GM11168 (cell line): ENCODE results near the gene EML1.

Experiments
- in situ Hi-C: fragments of 300-500 bp; cut with MboI; formaldehyde crosslinking; loops from one replicate; pipeline ENCODE4 v1.12.0; 2022; ENCODE audit warnings: low sequenced_read_pairs; ENCODE audit not compliant: unreplicated experiment

The EML1 gene

DNA sequence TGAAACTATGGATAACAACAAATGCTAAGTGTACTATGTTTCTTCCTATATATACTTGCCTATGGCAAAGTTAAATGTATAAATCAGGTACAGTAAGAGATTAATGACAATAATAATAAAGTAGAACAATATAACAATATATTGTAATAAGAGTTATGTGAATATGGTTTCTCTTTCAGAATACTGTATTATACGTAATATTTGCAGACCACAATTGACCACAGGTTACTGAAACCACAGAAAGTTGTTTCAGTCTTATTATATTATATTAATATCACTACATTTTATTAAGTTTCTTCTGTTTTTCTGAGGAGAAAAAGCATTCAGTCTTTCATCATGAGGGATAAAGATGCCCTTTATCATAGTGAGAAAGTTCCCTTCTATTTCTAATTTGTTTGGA, 131.2 kb downstream of the EML1 start:
- in situ Hi-C loops, result no loop called here

DNA sequence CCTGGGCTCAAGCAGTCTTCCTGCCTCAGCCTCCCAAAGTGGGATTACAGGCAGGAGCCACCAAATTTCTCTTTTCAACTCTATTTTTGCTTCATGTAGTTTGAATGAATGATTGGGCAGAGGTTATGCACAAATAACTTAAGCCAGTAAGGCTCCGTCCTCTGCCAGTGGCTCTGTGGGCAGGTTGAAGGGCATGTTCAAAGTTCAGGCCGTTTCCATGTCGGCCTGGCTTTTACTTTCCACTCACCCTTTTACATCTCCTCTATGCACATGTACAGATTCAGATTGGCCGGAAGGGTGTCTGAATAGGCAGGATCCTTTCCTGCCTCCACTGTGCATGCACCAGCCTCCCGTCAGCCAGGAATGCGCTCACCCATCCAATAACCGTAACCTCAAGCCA, 132.3 kb downstream of the EML1 start:
- in situ Hi-C loops, result no loop called here

DNA sequence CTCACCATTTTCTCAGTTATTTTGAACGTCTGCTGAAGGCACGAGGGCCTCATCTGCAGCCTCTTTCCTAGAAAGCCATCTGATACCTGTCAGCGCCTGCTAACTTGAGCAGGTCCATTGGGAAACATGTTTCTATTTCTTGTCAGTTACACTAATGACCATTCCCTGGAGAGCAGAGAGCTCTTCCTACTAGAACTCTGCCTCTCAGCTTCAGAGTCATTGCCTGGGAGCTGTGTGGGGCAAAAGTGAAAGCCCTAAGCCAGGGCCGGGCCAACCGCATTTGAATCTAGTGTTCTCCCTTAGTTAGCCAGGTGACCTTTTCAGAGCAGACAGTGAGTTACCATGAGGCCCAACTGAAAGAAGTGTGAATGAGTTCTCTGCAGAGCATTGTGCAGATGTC, 135.8 kb downstream of the EML1 start:
- in situ Hi-C loops, result no loop called here

DNA sequence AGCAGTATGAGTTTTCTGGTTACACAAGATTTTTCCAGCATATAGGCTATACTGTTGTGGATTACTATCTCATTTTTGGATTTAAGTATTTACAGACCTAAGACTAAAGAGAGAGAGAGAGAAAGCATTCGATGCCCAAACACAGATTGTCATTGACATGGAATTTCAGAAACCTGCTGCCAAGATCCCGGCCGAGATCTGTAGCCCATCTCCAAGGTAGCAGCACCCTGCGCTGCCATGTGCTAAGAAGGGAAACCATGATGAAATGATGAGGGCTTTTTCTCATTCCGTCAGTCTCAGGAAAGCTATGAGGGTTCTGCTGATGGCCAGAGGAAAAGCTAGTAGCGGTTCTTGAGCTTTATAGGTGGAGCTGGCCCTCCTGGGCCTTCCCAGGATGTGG, 136.4 kb downstream of the EML1 start:
- in situ Hi-C loops, result no loop called here

DNA sequence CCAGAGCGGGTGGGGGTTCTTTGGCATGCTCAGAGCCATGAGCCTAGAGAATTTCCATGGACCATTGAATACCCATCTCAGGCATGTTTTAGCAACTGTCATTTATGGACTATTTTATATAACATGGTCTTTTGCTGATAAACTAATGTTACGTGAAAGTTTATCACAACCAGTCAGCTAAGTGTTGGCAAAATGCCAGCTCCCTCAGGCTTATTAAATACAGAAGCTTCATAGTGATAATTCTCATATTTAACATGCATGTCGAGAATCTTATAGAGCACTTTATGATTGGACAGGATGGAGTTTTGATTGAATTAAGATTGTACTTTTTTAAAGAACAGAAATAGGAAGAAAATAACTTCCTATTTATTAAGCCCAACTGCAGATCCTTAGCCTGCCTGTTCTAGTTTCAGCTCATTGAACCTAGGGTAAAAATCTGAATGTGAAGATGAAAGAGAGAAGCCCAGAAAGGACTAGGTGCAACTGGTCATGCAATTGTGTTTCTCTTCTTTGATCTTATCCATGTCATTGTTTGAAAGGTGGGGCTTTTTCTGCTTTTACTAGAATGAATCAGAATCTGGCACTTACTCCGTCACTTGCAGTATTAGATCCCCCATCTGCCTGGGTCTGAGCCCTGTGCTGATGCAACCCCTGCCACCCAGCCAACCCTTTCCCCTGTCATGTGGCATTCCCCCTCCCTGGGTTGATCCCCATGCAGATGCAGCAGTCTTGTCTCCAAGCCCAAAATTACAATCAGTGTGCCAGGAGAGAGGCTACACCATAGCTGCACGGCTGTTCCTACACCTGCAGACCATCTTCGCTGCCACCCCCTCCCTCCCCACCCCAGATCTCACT, 137.4 kb downstream of the EML1 start:
- in situ Hi-C loops, result no loop called here

DNA sequence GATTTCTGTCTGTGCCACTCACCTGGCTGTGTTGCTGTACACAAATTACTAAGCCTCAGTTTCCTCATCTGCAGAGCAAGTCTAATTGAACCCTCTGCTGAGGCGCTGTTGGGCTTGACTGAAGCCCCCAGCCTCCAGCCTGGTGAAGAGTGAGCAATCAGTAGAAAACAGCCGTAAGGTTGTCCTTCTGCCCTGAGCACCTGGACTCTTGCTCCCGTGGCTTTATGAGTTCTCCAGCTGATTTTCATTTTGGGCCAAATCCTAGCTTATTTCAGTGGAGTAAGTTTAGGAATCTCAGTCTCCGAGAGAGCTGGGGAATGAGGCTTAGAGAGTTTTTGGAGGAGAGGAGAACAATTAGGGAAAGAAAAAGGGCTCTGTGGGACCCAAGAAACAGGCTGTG, 138.1 kb downstream of the EML1 start:
- in situ Hi-C loops, result no loop called here

DNA sequence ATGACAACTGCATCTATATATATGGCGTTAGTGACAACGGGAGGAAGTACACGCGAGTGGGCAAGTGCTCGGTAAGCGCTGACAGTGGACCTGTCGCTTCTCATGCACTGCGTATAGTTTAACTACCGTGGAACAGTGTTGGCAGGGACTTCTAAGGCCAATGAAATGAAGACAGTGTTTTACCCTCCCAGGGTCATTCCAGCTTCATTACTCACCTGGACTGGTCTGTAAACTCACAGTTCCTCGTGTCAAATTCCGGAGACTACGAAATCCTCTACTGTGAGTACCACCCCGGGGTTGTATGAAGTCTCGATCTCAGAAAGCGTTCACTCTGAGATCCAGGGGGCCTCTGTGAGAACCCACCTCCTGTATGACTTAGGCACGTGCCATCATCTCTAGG, 142.8 kb downstream of the EML1 start:
- in situ Hi-C loops, result no loop called here

DNA sequence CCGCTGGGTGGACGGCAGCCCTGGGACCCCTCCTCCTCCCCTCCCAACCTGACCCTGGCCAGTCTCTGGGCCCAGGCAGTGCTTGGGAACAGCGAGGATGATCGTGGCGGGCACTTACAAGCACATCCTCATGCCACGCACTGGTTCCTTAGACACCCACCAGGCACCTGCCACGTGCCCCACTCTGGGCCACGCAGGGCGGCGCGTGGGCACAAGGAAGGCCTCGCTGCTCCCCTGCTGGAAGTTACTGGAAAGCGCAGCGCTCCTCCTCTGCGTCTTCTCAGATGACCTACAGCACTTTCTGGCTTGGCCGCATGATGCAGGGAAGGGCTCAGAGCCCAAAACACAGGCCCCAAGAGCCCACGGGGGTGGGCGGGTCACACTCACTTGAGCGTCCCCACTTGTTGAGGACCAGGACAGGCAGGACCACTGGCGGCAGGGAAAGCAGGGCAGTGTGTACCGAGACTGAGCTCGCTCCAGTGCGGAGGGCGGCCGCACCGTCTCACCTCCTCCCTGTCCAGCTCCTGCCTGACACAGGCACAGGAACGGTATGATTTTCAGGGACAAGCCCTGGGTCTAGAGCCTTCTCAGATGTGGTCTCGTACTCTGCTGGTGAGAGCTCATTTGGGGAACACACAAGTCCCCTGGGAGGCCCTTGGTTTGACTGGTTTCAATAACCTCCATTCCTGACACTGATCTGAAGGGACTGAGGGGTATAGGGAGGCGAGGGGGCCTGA, 143.7 kb downstream of the EML1 start:
- in situ Hi-C loops, result no loop called here

DNA sequence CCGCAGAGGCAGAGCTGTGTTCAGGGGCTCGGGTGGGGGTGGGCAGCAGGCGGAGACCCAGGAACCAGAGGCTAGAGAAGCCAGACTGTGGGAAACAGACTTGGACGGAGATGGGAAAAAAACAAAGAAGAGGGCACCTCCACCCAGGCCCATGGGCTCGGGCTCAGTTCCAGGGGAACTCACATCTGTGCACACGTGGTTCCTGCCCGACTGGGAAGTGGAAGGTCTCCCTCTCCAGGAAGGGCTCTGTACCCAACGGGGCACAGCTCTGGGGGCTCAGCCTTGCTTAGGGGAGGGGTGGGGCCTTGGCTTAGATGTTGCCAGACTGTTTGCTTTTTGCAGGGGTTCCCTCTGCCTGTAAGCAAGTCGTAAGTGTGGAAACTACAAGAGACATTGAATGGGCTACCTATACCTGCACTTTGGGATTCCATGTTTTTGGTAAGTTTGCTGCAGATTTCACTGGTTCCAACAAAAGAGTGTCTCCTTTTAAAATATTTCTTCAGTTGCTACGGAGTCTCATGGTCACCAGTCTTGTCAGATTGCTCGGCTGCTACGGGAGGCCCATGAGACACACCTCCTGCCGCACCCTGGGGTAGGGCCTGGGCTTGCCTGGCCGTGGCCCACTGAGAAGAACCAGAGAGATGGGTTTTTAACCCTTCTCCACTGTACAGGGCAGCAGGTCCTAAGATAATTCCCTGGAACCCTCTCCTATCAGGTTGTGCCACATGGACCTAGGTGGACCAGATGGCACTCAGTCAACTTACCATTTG, 144.4 kb downstream of the EML1 start:
- in situ Hi-C loops, result no loop called here

DNA sequence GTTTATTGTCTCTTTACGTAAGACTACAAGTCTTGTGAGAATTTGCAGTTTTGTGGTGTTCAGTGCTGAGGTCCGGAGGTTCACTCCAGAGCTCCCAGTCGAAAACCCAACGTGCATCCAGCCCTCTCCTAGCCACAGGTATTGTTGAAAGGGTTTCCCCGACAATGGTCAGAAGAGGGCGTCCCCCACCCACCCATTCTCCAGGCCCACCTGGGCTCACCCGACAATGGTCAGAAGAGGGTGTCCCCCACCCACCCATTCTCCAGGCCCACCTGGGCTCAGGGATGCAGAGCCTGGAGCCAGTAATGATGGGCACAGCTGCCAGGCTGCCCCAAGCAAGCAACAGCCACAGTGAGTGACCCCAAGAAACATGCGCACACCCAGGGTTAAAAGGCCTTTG, 145.2 kb downstream of the EML1 start:
- in situ Hi-C loops, result no loop called here

DNA sequence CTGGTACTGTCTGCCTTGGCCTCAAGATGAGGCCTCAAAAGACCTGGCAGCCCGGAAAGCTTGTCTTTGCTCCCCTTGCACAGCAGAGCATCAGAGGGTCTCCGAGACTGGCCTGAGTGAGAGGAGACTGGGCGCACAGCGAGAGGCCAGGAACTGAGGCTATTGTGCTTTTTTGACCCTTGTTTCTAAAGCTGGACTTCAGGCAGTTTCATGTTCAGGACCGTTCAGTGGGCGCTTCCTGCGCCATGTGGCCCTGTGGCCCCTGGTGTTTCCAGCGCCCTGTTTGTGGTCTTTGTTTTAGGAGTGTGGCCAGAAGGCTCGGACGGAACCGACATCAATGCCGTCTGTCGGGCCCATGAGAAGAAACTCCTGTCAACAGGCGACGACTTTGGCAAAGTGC, 145.7 kb downstream of the EML1 start:
- in situ Hi-C loops, result no loop called here

DNA sequence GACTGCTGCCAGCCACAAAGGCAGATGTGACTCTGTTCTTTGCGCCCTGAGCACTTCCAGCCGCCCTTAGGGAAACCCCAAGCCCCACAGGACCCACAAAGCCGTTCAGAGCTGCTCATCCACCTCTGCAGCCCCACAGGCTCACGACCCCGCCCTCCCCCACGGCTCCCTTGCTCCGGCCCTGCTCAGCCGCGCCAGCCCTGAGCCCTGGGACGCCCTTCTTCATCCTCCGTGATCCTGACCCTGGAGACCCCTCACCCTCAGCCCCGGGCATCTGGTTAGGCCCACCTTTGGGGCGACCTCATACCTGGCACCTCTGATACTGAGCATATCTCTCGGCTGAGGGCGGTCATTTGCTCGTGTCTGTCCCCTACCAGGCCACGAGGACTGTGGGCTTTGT, 146.2 kb downstream of the EML1 start:
- in situ Hi-C loops, result no loop called here

DNA sequence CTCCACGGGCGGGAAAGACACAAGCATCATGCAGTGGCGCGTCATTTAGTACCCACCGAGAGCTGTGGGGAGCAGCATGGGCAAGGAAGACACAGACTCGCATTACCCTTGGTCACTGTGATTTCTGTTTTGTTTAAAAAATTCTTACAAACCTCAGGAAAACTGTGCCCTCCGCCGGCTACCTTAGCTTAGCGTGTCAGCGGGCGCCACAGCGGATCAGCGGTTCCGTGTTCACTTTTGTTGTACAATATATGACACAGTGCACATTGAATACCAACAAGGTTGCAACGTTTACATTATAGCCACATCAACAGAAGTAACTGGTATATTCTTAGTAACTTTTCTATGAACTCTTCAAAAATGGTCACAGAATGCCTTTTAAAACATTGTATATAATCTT, 146.9 kb downstream of the EML1 start:
- in situ Hi-C loops, result no loop called here

DNA sequence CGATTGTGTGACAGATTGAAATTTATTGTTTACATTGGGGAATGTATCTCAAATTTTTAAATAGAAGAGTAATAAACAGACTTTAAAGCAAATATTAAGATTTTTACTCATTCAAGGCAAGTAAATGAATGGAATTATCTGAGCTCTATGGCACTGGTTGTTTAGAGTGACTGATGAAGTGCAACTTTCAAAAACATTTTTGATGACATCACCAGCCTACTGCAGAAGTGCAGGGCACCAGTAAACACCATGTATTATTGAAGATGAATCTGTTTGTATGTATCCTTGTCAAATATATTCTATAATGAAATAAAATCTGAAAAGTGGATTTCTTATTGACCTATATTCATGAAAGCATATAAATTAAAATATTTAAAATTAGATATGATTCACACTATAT, 148.0 kb downstream of the EML1 start:
- in situ Hi-C loops, result no loop called here

DNA sequence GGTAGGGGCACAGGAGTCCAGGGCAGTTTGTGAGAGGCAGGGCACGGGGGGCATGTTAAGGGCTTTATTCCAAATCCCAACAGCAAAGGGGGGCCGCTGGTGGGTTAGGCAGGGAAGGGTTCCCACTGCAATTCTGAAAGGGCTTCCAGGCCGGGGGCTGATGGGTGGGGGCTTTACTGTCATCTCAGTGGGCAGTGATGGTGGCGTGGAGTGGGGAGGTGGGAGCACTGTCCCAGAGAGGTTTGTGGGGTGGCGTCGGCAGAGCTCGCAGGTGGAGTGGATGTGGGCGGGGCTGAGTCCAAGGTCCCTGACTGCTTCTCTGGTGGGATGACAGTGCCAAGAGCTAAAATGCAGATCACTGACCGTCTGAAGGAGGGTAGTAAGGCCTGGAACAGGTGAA, 150.4 kb downstream of the EML1 start:
- in situ Hi-C loops, result no loop called here

DNA sequence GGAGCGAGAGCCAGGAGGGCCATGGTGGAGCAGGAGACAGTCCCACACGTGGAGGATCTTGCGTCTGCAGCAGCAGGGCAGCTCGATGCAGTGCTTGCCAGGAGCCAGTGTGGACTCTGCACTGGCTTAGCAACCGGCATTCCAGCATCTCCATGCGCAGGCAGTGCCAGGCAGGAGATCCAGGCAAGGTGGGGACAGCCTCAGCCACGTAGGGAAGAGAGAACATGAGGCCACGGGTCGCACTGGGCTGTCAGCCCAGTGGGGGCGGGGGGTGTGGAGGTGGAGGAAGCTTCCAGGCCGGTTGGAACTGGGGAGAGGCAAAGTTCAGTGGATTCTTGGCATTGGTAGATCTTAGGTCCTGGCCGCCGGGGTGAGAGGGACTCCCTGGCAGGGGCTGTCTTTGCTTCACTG, 151.0 kb downstream of the EML1 start:
- in situ Hi-C loops, result no loop called here

DNA sequence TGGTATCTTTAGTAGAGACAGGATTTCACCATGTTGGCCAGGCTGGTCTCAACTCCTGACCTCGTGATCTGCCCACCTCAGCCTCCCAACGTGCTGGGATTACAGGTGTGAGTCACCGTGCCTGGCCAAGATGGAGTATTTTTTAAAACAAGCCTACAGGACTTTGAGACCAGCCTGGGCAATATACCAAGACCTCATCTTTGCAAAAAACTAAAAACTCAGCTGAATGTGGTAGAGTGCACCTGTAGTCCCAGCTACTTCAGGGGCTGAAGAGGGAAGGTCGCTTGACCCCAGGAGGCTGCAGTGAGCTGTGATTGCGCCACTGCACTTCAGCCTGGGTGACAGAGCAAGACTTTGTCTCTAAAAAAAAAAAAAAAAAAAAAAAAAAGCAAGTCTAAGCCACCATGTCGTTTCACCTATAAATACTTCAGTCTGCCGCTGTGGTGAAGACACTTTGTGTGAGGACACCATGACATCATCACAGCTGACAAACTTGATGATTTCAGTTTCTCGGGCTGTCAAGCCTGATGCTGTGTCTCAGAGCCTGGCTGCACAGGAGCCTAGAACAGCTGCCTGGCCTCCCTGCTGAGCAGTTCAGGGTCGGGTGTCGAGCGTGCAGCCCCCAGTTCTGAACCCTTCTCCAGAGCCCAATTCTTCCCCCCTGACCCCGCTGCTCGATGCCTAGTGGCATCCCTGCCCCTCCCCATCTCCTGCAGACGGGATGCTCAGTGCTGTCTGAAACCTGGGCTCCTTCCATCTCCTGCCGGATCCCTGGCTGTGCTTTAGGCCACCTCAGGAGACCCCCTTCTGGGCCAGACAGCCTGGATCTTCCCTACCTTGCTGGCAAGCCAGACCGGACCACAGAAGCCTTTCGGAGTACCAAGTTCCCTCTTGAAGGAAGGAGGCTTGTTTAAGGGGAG, 152.8 kb downstream of the EML1 start:
- in situ Hi-C loops, result no loop called here

DNA sequence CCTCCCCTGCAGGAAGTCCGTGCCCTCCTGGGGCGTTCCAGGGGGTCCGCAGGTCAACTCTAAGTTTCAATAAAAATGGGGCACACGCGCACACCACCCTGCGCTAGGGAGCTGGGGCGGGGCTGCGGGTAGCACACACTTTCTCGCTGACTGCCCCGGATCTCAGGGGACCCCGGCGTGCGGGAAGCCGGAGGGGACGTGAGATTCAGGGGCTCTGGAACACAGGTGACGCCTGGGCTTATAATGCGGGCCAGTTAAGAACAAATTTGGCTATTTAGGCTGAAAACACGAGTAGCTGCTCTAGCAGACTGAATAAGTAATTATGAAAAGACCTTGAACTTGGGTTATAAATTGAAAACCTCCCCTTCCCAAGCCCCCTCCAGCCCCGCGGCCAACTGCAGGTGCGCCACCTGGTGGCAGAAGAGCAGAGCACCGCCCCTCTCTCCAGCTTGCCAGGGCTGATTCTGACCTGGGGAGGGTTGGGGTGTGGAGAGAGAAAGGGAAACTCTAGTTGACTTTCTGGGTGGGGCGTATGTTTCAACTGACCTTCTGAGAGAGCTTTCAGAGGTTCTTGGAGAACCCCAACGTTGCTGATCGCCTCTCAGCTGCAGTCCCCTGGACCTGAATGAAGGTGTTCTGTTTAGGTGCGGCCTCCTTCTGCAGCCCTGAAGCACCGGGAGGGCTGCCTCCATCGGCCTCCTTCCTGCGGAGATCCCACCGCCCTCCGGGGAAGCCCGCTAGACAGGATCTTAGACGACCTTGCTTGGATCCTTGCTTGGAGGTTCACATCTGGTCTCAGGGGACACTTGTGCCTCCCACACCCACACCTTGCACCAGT, 153.7 kb downstream of the EML1 start:
- in situ Hi-C loops, result no loop called here

DNA sequence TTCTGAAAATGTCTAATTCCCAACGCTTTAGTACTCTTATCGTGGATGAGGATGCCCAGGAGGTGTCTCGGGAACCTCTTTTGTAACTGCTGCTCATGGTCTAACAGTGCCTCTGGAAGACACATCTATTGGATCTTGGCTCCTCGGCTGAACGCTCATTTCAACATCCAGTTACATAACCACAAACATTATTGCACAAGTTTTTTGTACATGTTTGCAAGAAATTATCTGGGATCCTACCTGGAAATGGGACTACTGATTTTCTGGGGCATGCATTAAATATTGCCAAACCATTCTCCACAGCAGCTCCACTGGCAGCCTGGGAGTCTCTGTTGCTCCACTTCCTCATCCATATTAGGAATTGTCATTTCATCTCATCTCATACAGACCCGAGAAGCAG, 154.5 kb downstream of the EML1 start:
- in situ Hi-C loops, result no loop called here
